Inflammatory macrophage (primary cell): ENCODE data around the gene JPT1.

ENCODE experiments used
- DNase-seq, 2 donors: peaks; one replicate each; pipeline ENCODE4 v3.0.0-alpha.2; 2020 to 2022

The JPT1 gene

DNA sequence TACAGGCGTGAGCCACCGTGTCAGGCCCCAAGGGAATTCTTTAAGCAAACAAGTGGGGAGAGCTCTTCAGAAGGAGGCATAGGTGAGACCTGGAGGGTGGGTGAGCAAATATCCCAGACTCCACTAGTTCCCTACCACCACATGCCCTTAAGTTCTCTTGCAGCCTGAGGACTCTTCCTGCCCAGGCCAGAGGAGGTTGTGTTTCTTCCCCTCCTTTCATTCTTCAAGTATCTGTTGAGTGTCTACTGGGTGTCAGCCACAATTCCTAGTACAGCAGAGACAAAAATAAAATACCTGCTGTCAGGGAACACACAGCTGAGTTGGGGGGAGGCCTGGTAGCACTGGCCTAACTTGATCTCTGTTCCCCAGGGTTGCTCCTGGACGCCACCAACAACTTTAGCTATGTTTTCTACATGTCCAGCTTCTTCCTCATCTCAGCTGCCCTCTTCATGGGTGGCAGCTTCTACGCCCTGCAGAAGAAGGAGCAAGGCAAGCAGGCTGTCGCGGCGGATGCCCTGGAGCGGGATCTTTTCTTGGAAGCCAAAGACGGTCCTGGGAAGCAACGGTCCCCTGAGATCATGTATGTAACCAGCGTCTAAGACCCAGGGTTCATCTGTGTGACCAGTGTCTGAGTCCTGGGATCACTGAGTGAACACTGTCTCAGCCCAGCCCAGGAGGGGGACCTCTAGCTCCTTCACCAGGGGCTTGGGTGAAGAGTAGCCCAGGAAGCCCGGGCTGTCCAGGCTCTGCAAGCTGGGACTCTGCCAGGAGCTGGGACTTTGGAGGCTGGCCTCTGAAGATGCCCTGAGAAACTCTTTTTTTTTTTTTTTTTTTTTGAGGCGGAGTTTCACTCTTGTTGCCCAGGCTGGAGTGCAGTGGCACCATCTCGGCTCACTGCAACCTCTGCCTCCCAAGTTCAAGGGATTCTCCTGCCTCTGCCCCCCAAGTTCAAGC is 50.4 kb downstream of the JPT1 start:
- no peak for DNase-seq

DNA sequence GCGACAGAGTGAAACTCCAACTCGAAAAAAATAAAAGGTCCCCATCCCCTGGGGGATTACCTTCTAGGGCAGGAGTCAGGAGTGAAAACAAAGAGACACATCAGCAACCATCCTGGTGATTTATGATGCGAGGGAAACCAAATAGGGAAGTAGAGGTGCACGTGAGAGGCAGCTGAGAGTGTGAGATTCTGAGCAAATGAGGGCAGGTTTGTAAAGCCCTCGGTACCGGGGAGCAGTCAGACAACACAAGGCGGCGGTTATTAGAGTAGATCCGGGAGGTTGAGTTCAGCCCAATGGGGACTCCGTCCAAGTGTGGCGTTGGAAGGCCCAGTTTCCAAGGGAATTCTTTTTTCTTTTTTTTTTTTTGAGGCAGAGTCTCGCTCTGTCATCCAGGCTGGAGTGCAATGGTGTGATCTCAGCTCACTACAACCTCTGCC is 51.9 kb downstream of the JPT1 start:
- DNase-seq, result peak; percentile 69 to 76

GRCh38 chr17:75099881-75100595 is 54.3 kb downstream of the JPT1 start:
- DNase-seq, result no peak

- DNase-seq, result no peak
These were observed 55.5 kb downstream of the JPT1 start for GRCh38 chr17:75098861-75099260.

- DNase-seq, result no peak
These were observed 56.4 kb downstream of the JPT1 start for GRCh38 chr17:75097865-75098264.

DNA sequence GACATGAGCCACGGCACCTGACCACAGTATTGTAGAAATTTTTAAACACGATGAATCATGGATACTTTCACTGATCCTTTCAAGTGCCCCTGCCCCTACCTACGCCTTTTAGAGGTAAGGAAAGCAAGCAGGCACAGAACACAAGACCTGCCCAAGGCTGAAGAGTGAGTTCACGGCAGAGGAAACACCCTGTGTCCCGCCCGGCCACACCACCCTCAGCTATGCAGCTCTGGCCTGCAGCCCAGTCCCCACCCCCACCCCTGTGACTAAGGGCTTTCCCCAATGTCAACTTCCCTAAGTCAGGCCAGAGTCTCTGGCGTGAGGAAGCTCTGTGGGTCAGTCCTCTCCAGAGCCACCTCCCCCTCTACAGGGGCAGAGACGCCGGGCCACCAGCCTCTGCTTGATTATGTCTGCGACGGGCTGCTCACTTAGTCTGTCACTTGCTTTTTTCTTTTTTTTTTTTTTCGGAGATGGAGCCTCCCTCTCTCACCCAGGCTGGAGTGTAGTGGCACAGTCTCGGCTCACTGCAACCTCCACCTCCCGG is 58.2 kb downstream of the JPT1 start:
- peak; percentile 96 for DNase-seq

DNA sequence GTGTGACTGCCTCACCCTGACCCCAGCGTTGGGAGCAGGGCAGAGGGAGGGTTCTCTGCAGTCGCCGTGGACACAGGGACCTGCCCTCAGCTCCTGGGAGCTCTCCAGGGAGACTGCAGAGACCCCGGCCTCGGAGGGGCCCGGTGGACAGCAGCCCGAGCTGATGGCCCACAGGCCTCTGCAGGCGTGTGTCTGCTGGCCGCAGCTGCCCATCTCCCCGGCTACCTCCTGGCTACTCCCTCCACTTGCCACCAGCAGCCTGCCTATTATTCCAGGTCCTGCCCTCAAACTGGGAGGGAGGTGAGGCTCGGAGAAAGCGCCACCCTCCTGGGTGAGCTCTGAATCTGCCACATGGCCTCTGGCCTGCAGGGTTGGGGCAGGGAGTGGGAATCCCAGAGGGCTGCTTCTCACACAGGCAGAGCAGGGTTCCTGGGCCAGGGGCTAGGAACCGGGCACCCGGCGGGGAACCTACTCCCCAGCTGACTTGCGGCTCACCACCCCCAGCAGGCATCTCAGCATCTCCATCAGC is 59.4 kb downstream of the JPT1 start:
- no peak for DNase-seq

DNA sequence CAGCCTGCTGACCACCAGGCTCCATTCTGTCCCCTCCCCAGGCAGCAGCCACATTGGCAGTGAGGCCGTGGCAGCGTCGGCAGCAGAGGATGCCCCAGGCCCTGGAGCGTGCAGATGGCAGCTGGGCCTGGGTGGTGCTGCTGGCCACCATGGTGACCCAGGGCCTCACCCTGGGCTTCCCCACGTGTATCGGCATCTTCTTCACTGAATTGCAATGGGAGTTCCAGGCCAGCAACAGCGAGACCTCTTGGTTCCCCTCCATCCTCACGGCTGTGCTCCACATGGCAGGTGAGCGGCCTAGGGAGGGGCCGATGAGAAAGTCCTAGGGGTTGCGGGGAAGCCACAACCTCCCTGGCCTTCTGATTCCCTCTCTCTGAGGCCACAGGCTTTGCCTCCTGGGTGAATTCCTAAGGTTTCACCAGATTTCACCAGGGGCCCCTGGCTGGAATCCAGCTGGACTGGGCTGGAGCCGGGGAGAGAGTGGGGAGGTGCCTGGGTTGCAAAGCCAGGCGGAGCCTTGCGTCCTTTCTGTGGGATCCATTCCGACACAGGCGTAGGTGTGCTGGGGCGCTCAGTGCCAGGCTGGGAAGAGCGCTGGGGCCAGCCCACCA is 60.7 kb downstream of the JPT1 start:
- no peak for DNase-seq

DNA sequence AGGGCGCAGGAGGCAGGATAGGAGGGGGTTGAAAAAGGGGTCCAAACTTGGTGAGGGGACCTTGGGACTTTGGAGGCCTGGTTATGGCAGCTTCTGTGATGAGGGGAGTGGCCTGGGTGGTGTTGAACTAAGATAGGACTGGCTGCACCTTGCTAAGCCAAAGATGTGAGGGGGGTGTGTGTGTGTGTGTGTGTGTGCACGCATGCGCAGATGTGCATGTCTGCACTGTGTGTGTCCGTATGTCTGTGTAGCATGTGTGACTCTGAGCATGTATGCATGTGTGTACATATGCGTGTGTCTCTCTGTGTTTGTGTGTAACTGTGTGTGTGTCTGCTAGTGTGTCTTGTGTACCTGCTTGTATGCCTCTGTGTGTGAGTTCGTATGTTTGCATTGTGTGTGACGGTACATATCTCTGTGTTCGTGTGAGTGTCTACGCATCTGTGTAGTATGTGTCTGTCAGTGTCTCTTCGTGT is 62.4 kb downstream of the JPT1 start:
- no peak for DNase-seq

DNA sequence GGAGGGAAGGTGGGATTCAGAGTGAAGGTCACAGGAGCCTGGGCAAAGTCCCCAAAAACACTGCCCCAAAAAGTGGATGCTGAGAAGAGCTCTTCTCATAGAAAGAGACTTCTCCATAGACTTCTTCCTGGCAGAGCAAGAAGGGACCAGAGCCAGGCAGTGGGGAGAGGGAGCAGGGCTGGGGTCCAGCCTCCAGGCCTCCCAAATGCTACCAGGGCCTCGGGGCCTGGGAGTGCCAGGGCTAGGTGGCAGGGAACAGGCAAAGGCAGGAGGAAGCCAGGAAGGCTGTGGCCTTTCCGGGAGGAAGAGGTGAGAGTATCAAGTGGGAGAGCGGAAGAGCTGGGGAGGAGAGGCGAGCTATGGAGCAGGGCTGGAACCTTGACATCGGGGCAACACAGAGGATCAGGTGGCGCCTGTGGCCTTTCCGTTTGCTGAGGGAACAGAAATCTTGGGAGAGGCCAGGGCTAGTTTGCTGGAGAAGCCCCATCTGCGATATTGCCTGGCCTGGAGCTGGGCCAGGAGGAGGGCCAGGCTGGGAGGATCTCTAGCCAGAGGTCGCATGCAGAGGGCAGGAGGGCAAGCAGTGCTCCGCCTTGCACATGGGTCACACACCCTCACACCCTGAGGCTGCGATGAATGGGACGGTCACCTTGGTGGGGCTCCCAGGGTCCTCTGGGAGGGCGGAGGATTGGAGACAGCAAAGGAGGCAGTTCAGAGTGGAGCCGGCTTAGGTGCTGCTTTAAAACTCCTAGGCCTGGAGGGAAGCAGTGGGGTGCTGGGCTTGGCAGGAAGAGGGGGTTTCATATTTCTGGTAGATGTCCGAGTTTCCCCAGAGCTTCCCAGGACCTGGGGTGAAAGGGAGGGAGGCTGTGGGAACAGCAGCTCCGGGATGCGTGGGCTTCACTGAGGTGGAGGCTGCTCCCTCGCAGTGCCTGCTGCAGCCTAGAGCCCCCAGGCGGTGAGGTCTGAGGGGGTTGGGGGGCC is 63.1 kb downstream of the JPT1 start:
- DNase-seq, result no peak

DNA sequence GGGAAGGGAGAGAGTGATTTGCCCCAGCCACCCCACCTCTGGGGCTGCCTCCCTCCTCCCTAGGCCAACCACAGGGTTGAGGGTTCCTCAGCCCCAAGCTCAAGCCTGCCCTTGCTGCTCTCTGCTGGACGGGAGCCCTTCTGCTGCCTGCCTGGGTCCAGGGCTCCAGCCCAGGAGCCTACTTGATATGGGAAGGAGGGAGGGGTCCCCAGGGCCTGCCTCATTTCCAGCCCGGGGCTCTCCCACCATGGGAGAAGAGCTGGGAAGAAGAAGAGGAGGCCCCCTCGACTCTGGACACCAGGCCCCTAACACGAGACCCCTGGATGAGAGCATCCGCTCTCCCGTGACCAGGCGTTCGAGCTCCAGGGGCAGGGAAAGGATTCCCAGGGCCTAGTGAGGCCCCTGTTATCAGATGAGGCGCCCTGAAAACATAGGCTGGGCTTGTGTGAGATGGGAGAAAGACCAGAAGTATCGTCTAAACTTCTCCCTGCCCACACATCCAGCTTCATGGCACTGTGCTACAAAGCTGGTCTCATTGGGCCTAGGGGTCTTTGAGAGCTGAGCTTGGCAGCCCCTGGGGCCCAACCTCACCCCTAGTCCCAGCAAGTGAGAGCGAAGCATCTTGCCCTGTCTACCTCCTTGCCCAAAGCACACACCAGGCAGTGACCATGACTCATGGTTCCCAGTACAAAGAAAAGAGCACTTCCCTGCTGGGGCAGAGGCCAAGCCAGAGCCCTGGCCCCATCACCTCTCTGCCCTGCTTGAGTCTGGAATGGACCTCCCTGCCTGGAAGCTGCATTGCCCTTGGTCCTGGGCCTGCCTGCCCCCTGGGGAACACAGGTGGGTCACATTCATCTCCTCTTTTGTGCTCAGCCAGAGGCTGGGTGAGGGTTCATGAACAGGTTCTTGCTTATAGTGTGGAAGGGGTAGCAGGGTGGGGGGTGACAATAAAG is 65.6 kb downstream of the JPT1 start:
- peak; percentile 64 to 77 for DNase-seq

- DNase-seq, result peak; percentile 91 to 93
These were observed 66.5 kb downstream of the JPT1 start, which contains the start of gene SLC16A5 for GRCh38 chr17:75087558-75088453. TSS of gene SLC16A5 (plus strand) at chr17:75087954. CDS start at chr17:75093637, 5,683 bp downstream.

- no peak for DNase-seq
These were observed 67.1 kb downstream of the JPT1 start for GRCh38 chr17:75087182-75087557.

DNA sequence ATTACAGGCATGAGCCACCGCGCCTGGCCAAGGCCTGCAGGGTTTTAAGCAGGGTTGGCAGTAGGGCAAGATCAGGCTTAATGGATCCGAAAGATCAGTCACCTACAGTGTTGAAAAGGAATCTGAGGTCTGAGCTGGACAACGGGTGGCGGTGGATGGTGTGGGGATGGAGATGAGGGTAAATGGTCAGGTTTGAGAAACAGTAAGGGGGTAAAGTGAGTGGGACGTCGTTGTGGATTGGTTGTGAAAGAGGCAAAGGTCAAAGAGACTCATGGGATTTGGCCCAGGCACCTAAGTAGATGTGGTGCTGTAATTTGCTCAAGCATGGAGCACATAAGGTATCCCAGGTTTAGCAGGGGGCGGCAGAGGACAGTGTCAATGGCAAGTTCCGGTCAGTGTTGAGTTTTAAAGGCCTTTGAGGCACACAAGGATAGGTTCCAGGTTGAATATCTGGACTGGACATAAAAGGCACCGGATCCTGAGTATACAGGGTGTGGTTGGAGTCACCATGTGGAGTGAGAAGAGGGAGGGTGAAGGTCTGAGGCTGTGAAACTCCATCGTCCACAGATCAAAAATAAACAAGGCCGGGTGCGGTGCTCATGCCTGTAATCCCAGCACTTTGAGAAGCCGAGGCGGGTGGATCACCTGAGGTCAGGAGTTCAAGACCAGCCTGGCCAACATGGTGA is 67.7 kb downstream of the JPT1 start:
- no peak for DNase-seq
